GM18861 (cell line): Measurements from ENCODE around the gene TSPAN3.

Experiments used
- ATAC-seq: cut with Tn5 transposase; IDR thresholded peaks from one replicate; pipeline ENCODE4 v1.9.1; 2021; ENCODE audit not compliant: unreplicated experiment

Gene TSPAN3

GRCh38 chr15:77025083-77025901 is 45.6 kb downstream of the TSPAN3 start:
- ATAC-seq, result no peak

- no peak for ATAC-seq
Measured at GRCh38 chr15:77024273-77025082, 46.4 kb downstream of the TSPAN3 start.

GRCh38 chr15:77023576-77024272 is 47.2 kb downstream of the TSPAN3 start:
- ATAC-seq, result no peak

GRCh38 chr15:77022646-77023575 is 48.0 kb downstream of the TSPAN3 start:
- ATAC-seq, result no peak

- ATAC-seq, result no peak
Measured at GRCh38 chr15:77021803-77022381, 49.0 kb downstream of the TSPAN3 start.

GRCh38 chr15:77021088-77021481 is 49.8 kb downstream of the TSPAN3 start:
- no peak for ATAC-seq

- no peak for ATAC-seq
Measured at GRCh38 chr15:77020348-77021087, 50.4 kb downstream of the TSPAN3 start.

- no peak for ATAC-seq
Measured at GRCh38 chr15:77019521-77020331, 51.2 kb downstream of the TSPAN3 start.

GRCh38 chr15:77018796-77019505 is 52.0 kb downstream of the TSPAN3 start:
- no peak for ATAC-seq

GRCh38 chr15:77017761-77018720 is 52.9 kb downstream of the TSPAN3 start:
- no peak for ATAC-seq

- ATAC-seq, result no peak
Measured at GRCh38 chr15:77017091-77017660, 53.7 kb downstream of the TSPAN3 start.

- no peak for ATAC-seq
Measured at GRCh38 chr15:77016321-77016695, 54.6 kb downstream of the TSPAN3 start.

GRCh38 chr15:77015646-77016320 is 55.1 kb downstream of the TSPAN3 start:
- no peak for ATAC-seq

GRCh38 chr15:77014132-77015081 is 56.5 kb downstream of the TSPAN3 start:
- no peak for ATAC-seq

- ATAC-seq, result no peak
Measured at GRCh38 chr15:77013776-77014131, 57.2 kb downstream of the TSPAN3 start.
